PFSK-1 (cell line): ENCODE measurements around the gene AOPEP.

ENCODE experiments used
- FOXP2 ChIP-seq: optimal IDR thresholded peaks from 2 replicates; pipeline ENCODE3; 2011; ENCODE audit warnings: borderline replicate concordance, control low read depth, inconsistent platforms; ENCODE audit not compliant: insufficient read depth; ENCODE audit errors: extremely low read length, extremely low read depth
- POLR2AphosphoS5 ChIP-seq: IDR thresholded peaks from 2 replicates; pipeline ENCODE4 v1.6.1; 2012; ENCODE audit warnings: low read depth, mild to moderate bottlenecking, control low read depth, low read length, moderate library complexity
- SIN3A ChIP-seq: IDR thresholded peaks from 2 replicates; pipeline ENCODE4 v1.6.1; 2012; ENCODE audit warnings: mild to moderate bottlenecking, low read length, moderate library complexity, borderline replicate concordance; ENCODE audit not compliant: insufficient read depth
- TAF1 ChIP-seq: IDR thresholded peaks from 2 replicates; pipeline ENCODE4 v1.6.1; 2012; ENCODE audit warnings: low read length, control low read depth, borderline replicate concordance; ENCODE audit not compliant: insufficient read depth
- TF ChIP-seq, protein P1 (sequence below), 2 experiments: IDR thresholded peaks; 2 replicates each; pipeline versions ENCODE4 v1.6.1 to v1.8.0; 2011 to 2012; ENCODE audit warnings: low read depth in 2 of 2, low read length in 2 of 2, control low read depth in 1 of 2, inconsistent platforms in 1 of 2, mild to moderate bottlenecking in 1 of 2, moderate library complexity in 1 of 2; ENCODE audit not compliant: insufficient read depth in 1 of 2

Gene AOPEP

DNA sequence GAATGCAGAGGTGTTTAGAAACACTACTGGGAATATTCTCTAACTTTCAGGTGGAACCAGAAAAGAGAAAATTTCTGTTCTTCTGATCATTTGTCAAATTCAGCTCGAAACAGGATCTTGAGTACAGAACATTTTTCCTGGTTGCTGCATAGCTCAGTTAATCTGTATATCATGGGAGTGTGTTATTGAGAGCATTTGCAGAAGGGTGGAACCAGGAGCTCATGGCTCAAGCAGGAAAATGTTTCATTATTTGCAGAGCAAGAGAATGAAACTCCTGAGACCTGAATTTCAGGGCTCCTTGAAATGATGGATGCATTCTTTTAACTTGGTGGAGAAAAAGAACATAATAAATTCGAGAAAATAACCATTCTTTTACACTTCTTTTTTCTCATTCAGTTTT is 97.9 kb downstream of the AOPEP start:
- no peak for TF ChIP-seq FOXP2
- TF ChIP-seq TAF1, result no peak
- TF ChIP-seq SIN3A, result no peak
- TF ChIP-seq POLR2AphosphoS5, result no peak
- TF ChIP-seq, protein P1, sequence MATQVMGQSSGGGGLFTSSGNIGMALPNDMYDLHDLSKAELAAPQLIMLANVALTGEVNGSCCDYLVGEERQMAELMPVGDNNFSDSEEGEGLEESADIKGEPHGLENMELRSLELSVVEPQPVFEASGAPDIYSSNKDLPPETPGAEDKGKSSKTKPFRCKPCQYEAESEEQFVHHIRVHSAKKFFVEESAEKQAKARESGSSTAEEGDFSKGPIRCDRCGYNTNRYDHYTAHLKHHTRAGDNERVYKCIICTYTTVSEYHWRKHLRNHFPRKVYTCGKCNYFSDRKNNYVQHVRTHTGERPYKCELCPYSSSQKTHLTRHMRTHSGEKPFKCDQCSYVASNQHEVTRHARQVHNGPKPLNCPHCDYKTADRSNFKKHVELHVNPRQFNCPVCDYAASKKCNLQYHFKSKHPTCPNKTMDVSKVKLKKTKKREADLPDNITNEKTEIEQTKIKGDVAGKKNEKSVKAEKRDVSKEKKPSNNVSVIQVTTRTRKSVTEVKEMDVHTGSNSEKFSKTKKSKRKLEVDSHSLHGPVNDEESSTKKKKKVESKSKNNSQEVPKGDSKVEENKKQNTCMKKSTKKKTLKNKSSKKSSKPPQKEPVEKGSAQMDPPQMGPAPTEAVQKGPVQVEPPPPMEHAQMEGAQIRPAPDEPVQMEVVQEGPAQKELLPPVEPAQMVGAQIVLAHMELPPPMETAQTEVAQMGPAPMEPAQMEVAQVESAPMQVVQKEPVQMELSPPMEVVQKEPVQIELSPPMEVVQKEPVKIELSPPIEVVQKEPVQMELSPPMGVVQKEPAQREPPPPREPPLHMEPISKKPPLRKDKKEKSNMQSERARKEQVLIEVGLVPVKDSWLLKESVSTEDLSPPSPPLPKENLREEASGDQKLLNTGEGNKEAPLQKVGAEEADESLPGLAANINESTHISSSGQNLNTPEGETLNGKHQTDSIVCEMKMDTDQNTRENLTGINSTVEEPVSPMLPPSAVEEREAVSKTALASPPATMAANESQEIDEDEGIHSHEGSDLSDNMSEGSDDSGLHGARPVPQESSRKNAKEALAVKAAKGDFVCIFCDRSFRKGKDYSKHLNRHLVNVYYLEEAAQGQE (IDR thresholded peaks at IDR 0.05; ENCODE audit: insufficient read depth in 1 of 2, low read depth in 2 of 2, low read length in 2 of 2), result no peak

GRCh38 chr9:94824913-94825610 is 98.6 kb downstream of the AOPEP start:
- TF ChIP-seq, protein P1 (IDR thresholded peaks at IDR 0.05; ENCODE audit: insufficient read depth in 1 of 2, low read depth in 2 of 2, low read length in 2 of 2), result no peak
- no peak for TF ChIP-seq POLR2AphosphoS5
- no peak for TF ChIP-seq SIN3A
- no peak for TF ChIP-seq TAF1
- no peak for TF ChIP-seq FOXP2

GRCh38 chr9:94825611-94825958 is 99.1 kb downstream of the AOPEP start:
- no peak for TF ChIP-seq TAF1
- TF ChIP-seq POLR2AphosphoS5, result no peak
- TF ChIP-seq, protein P1 (IDR thresholded peaks at IDR 0.05; ENCODE audit: insufficient read depth in 1 of 2, low read depth in 2 of 2, low read length in 2 of 2), result no peak
- no peak for TF ChIP-seq SIN3A
- no peak for TF ChIP-seq FOXP2

GRCh38 chr9:94826044-94826443 is 99.5 kb downstream of the AOPEP start:
- no peak for TF ChIP-seq TAF1
- TF ChIP-seq POLR2AphosphoS5, result no peak
- no peak for TF ChIP-seq SIN3A
- no peak for TF ChIP-seq FOXP2
- TF ChIP-seq, protein P1 (IDR thresholded peaks at IDR 0.05; ENCODE audit: insufficient read depth in 1 of 2, low read depth in 2 of 2, low read length in 2 of 2), result no peak
